OCI-LY1 (cell line): ENCODE measurements around the gene MAP4K1.

Experiments
- CTCF ChIP-seq: fragments of 200-600 bp; sonication (generic), shearing (Covaris generic); IDR thresholded peaks from 2 replicates; pipeline ENCODE4 v1.5.1; 2017; ENCODE audit warnings: mild to moderate bottlenecking, antibody characterized with exemption, low read length, moderate library complexity, mixed read lengths
- EZH2 ChIP-seq: fragments of 200-600 bp; sonication (generic), shearing (Covaris generic); IDR thresholded peaks from 2 replicates; pipeline ENCODE4 v1.8.0; 2017; ENCODE audit warnings: borderline replicate concordance, mixed run types, mild to moderate bottlenecking, antibody characterized with exemption, low read length, moderate library complexity, mixed read lengths

- TF ChIP-seq CTCF, result no peak
- TF ChIP-seq EZH2, result no peak
These were observed 48.4 kb upstream of the MAP4K1 start for GRCh38 chr19:38665950-38666662.
